Activated CD4-positive, alpha-beta T cell treated with anti-CD3 and anti-CD28 coated beads, Interleukin-2, amount 50 U/mL, for 24 hours (primary cell): ENCODE results near the gene PFKFB3.
A peak's percentile ranks its signal among the peaks of the same experiment; 100 is the strongest.
"Not testable (repeated sequence)": the region's sequence is repeated elsewhere in the genome, so short reads cannot be mapped to it uniquely, and the experiment has no call there.

Source experiments
- DNase-seq, 2 donors: peaks; one replicate each; pipeline ENCODE4 v3.0.0-alpha.2; 2020; ENCODE audit warnings: low read depth in 1 of 2, low spot score in 1 of 2

Gene PFKFB3

GRCh38 chr10:6234371-6234770, 31.6 kb downstream of the PFKFB3 start:
- DNase-seq = no peak

DNA sequence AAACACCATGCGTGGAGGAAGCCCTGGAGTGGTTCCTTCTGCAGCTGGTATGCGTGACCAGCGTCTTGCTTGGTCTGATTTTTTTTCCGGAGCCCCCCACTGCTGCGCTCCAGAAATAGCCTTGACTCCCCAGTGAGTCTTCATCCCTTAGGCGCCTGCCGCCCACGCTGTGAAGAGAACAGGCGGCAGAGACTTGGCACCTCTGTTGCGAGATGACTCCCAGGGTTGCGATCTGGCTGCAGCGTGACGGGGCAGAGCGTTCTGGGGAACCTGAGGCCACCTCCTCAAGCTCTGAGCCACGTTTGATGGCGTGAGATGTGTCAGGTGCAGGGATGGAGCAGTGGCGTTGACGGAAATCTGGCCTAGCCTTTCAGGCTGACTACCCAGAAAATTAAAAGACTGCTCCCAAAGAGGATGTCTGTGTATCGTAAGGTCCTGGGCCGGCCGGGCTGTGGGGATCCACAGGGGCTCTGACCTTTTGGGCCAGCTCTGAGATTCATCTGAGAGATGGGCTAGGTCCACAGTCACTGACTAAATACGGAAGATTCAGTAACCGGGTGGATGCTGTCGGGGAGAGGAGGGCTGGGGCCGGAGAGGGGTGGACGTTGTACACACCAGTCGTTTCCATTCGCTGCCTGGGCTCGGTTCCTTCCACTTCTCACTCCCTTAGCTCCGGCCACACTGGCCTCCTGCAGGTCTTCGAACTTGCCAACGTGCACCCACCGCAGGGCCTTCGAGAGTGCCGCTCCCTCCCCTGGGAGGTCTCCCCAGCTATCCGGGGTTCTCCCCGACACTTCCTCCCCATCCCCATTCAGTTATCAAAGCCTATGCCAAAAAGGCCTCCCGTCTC, 33.8 kb downstream of the PFKFB3 start:
- no peak for DNase-seq

GRCh38 chr10:6237199-6237530, 34.4 kb downstream of the PFKFB3 start:
- no peak for DNase-seq

GRCh38 chr10:6238587-6239212, 36.0 kb downstream of the PFKFB3 start:
- DNase-seq = not testable (repeated sequence)

DNA sequence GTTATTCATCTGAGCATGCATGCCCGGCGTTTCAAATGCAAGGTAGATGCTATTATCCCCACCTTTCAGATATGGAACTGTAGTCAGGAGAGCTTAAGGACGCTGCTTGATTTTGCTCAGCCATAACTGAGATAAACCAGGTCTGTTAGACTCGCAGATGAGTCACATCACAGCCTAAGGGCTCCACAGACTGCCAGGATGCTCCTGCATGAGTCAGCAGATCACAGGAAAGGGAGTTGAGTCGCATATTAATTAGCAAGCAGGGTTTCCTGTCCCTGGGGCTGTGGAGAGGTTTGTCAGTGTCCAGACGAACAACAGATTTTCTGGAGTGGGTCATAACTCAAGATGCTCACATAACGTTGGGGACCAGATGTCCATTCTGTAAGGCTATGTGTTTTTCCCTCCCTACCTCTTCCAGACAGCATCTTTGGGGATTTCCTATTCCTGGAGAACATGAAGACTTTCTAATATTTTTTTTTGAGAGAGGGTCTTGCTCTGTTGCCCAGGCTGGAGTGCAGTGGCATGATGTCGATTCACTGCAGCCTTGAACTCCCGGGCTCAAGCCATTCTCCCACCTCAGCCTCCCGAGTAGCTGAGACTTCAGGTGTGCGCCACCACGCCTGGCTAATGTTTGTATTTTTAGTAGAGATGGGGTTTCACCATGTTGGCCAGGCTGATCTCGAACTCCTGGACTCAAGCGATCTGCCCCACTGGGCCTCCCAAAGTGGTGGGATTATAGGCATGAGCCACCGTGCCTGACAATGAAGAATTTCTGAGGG, 36.7 kb downstream of the PFKFB3 start:
- DNase-seq = peak; percentile 20 to 76

GRCh38 chr10:6240254-6240653, 37.5 kb downstream of the PFKFB3 start:
- no peak for DNase-seq

GRCh38 chr10:6242089-6242488, 39.4 kb downstream of the PFKFB3 start:
- DNase-seq = no peak

DNA sequence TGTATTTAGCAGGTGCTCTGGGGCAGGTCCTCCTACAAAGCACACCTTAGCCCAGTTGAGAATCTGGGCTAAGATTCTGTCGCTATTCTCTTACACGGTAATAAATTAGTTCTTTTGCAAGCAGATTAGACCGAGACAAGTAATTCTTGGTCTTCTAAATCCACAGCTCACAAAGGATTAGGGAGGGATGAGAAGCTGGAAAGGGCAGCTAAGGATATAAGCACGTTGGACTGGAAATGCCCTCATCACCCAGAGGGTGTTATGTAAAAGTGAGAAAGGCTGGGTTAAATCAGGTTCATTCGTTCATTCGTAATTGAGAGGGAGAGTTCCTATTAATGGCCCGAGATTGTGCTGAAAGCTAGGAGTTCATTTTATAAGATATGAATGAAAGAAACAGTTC, 41.8 kb downstream of the PFKFB3 start:
- DNase-seq = no peak

DNA sequence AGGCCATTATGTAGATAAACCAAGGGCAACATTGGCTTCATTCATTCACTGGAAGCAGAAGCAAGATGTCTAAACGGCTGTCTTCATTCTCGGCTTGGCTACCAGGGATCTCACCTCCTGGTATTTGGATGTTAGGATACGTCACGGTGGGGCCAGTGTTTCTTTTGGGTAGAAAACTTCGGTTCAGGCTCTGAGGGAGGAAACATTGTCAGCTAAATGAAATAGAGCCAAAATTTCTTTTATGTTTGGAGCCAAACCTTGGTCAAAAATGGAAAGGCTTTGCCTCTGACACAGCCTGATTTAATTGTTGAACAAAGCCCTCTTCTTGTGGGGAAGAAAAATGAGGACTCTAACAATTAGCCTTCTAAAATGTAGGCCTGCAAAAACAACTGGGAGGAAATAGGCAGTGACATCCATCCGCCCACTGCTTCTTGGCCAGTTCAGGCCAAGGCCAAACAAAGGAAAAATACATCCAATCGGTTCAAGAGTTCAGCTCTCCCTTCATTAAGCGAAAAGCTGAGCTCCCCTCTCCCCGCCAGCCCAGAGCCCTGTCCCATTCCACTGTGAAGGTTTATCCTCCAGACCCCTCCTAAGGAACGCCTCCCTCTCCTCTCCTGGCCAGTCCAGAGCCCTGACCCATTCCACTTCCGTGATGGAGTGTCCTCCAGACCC, 44.4 kb downstream of the PFKFB3 start:
- DNase-seq = no peak

DNA sequence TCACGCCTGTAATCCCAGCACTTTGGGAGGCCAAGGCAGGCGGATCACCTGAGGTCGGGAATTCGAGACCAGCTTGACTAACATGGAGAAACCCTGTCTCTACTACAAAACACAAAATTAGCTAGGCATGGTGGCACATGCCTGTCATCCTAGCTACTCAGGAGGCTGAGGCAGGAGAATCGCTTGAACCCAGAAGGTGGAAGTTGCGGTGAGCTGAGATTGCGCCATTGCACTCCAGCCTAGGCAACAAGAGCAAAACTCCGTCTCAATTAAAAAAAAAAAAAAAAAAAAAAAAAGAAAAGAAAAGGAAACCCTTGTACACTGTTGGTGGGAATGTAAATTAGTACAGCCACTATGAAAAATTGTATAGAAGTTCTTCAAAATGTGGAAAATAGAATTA, 46.2 kb downstream of the PFKFB3 start:
- not testable (repeated sequence) for DNase-seq

DNA sequence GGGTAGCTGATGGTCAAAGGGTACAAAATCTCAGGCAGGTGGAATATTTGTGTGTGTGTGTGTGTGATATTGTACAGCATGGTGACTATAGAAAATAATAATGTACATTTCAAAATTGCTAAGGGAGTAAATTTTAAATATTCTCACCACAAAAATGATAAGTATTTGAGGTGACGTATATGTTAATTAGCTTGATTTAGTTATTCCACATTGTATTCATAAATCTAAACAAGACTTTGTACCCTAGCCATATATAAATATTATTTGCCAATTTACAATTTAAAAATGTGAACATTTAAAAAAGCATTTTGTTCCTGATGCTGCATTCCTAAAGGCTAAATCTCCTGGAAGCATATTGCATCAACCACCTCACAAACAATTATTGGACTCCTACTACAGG, 47.0 kb downstream of the PFKFB3 start:
- DNase-seq = no peak

DNA sequence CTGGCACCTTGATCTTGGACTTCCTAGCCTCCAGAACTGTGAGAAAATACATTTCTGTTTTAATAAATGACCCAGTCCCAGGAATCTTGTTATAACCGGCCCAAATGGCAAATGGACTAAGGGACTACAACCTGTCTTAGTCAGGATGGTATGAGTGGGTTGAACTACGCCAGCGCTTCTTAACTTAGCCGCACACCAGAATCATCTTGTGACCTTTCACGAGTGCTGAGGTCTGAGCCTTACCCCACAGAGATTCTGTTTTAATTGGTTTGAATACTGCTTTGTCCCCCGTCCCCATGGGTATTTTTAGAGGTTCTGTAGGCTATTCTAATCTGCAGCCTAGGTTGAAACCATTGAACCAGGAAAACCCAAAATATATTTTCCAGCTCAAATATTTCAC, 48.0 kb downstream of the PFKFB3 start:
- no peak for DNase-seq

GRCh38 chr10:6254201-6254600, 51.5 kb downstream of the PFKFB3 start:
- DNase-seq = no peak

GRCh38 chr10:6255548-6256061, 52.9 kb downstream of the PFKFB3 start:
- no peak for DNase-seq

DNA sequence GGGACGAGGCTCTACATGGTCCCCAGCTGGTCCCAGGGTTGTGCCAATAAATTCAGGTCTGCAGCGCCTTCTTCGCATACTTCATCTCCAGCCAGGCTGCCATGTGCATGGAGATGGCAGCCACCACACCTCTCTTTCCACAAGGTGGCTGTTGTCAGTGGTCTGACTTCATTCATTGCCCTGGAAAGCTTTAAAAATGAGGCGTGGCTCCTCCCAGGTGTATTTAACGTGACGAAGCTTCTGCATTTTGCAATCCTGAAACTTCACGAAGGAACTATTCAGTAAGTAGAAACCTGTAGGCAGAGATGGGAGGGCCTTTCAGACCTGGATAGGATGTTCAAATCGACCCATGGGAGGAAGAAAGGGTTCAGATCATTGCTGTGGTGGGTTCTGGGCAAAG, 53.7 kb downstream of the PFKFB3 start:
- no peak for DNase-seq

DNA sequence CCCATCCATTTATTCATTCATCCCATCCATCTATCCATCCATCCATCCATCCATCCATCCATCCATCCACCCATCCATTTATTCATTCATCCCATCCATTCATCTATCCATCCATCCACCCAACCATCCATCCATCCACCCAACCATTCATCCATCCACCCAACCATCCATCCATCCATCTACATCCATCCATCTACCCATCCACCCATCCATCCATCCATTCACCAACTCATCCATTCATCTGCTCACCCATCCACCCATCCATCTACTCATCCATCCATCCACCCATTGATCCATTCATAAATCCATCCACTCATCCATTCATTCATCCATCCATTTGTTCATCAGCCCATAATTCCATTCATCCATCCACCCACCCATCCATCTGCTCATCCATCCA, 56.4 kb downstream of the PFKFB3 start:
- no peak for DNase-seq

- no peak for DNase-seq
Observed at GRCh38 chr10:6260843-6261242, 58.1 kb downstream of the PFKFB3 start.

DNA sequence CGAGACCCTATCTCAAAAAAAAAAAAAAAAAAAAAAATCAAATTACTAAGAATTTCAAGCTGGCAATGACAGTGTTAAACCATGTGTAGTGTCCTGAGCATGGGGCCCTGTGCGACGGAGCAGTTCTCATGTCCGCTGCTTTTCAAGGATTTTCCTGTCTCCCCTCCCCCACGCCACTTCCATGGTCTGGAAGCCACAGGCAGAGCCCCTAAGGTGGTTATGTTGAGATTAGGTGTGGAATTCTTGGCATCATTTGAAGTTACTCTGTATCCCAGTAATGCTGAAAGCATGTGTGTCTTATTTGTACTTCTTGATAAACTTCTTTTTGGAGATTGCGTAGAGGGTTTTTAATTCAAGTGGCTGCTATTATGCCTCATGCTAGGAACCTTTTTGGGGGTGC, 65.2 kb downstream of the PFKFB3 start:
- no peak for DNase-seq

- no peak for DNase-seq
Observed at GRCh38 chr10:6269432-6269831, 66.7 kb downstream of the PFKFB3 start.

GRCh38 chr10:6269953-6270867, 67.5 kb downstream of the PFKFB3 start:
- peak; percentile 43 to 65 for DNase-seq
